SK-N-SH (cell line): ENCODE results near the gene TRAK1.

ENCODE experiments used
- FOXJ3 ChIP-seq: sonication (generic); formaldehyde crosslinking; IDR thresholded peaks from 2 replicates; pipeline ENCODE4 v1.5.1; 2020; ENCODE audit warnings: mild to moderate bottlenecking, missing genetic modification reagents
- GABPA ChIP-seq: IDR thresholded peaks from 2 replicates; pipeline ENCODE4 v1.4.0; 2012; ENCODE audit warnings: low read depth, mild to moderate bottlenecking
- POLR2AphosphoS5 ChIP-seq: IDR thresholded peaks from 2 replicates; pipeline ENCODE4 v1.6.1; 2012; ENCODE audit warnings: low read depth, low read length
- RAD21 ChIP-seq: IDR thresholded peaks from 2 replicates; pipeline ENCODE4 v1.6.1; 2012; ENCODE audit warnings: mild to moderate bottlenecking, low read length
- RFX5 ChIP-seq: IDR thresholded peaks from 2 replicates; pipeline ENCODE4 v1.6.1; 2012; ENCODE audit warnings: mild to moderate bottlenecking, improper control_type of control experiment, low read length
- SIN3A ChIP-seq: IDR thresholded peaks from 2 replicates; pipeline ENCODE4 v1.6.1; 2012; ENCODE audit warnings: low read depth, mild to moderate bottlenecking, low read length, moderate library complexity, borderline replicate concordance
- TCF12 ChIP-seq: IDR thresholded peaks from 2 replicates; pipeline ENCODE4 v1.4.0; 2012
- TEAD4 ChIP-seq: IDR thresholded peaks from 2 replicates; pipeline ENCODE4 v1.4.0; 2012; ENCODE audit warnings: mild to moderate bottlenecking, borderline replicate concordance; ENCODE audit not compliant: insufficient read depth
- TF ChIP-seq, protein P1 (sequence below): fragments of 200-600 bp; sonication (generic); IDR thresholded peaks from 2 replicates; pipeline ENCODE4 v1.6.1; 2017; ENCODE audit warnings: antibody characterized with exemption, mild to moderate bottlenecking, moderate library complexity
- TF ChIP-seq, protein P2 (sequence below): fragments of 150-350 bp; IDR thresholded peaks from 2 replicates; pipeline ENCODE4 v1.6.1; 2017; ENCODE audit warnings: antibody characterized with exemption, low read length, low read depth, borderline replicate concordance
- TF ChIP-seq, protein P3 (sequence below): IDR thresholded peaks from 2 replicates; pipeline ENCODE4 v1.4.0; 2012; ENCODE audit warnings: low read depth

GRCh38 chr3:42149532-42149931 lies 58.4 kb downstream of the TRAK1 start:
- TF ChIP-seq, protein P1, sequence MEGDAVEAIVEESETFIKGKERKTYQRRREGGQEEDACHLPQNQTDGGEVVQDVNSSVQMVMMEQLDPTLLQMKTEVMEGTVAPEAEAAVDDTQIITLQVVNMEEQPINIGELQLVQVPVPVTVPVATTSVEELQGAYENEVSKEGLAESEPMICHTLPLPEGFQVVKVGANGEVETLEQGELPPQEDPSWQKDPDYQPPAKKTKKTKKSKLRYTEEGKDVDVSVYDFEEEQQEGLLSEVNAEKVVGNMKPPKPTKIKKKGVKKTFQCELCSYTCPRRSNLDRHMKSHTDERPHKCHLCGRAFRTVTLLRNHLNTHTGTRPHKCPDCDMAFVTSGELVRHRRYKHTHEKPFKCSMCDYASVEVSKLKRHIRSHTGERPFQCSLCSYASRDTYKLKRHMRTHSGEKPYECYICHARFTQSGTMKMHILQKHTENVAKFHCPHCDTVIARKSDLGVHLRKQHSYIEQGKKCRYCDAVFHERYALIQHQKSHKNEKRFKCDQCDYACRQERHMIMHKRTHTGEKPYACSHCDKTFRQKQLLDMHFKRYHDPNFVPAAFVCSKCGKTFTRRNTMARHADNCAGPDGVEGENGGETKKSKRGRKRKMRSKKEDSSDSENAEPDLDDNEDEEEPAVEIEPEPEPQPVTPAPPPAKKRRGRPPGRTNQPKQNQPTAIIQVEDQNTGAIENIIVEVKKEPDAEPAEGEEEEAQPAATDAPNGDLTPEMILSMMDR, result no peak
- no peak for TF ChIP-seq TEAD4
- no peak for TF ChIP-seq TCF12
- no peak for TF ChIP-seq POLR2AphosphoS5
- no peak for TF ChIP-seq FOXJ3 (CRISPR knock-in tag)
- no peak for TF ChIP-seq GABPA
- TF ChIP-seq, protein P2, sequence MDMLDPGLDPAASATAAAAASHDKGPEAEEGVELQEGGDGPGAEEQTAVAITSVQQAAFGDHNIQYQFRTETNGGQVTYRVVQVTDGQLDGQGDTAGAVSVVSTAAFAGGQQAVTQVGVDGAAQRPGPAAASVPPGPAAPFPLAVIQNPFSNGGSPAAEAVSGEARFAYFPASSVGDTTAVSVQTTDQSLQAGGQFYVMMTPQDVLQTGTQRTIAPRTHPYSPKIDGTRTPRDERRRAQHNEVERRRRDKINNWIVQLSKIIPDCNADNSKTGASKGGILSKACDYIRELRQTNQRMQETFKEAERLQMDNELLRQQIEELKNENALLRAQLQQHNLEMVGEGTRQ, result no peak
- no peak for TF ChIP-seq RAD21
- TF ChIP-seq SIN3A, result no peak
- TF ChIP-seq, protein P3, sequence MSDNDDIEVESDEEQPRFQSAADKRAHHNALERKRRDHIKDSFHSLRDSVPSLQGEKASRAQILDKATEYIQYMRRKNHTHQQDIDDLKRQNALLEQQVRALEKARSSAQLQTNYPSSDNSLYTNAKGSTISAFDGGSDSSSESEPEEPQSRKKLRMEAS, result no peak
- no peak for TF ChIP-seq RFX5
